Prostate gland (tissue), 2 donors: ENCODE results near the gene NUBP2.

Source experiments
- POLR2A ChIP-seq: fragments of 450-650 bp; IDR thresholded peaks from one replicate; pipeline ENCODE4 v1.6.1; 2016; ENCODE audit warnings: antibody characterized with exemption, mild to moderate bottlenecking
- TF ChIP-seq, protein P1 (sequence below), 4 experiments: fragments of 200-600 bp in 2 of 4; fragments of 450-650 bp in 2 of 4; sonication (generic) in 2 of 4; IDR thresholded peaks; 1 replicate in 3 of 4; 2 replicates in 1 of 4; pipeline ENCODE4 v1.5.1; 2016 to 2019; ENCODE audit warnings: antibody characterized with exemption in 4 of 4, mild to moderate bottlenecking in 2 of 4, moderate library complexity in 2 of 4

DNA sequence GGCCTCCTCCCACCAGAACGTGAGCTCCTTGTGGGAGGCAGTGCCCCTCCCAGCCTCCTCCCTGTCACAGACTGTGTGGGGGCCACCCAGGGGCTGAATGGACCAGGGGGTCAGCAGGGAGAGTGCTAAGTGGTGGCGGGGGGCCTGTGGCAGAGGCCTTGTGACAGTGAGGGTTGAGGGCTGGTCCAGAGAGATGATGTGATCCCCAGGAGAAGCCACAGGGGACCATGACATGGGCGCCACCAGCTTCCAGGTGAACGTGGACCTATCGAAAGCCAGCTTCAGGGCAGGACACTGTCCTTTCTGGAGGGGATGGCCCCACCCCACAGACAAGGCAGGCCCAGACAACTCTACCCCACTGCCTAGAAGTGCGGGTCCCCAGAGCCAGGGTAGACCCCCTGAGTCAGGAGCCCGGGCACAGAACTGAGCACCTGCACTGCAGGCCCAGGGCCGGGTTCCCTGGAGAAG is 3.5 kb upstream of the NUBP2 start:
- TF ChIP-seq, protein P1, sequence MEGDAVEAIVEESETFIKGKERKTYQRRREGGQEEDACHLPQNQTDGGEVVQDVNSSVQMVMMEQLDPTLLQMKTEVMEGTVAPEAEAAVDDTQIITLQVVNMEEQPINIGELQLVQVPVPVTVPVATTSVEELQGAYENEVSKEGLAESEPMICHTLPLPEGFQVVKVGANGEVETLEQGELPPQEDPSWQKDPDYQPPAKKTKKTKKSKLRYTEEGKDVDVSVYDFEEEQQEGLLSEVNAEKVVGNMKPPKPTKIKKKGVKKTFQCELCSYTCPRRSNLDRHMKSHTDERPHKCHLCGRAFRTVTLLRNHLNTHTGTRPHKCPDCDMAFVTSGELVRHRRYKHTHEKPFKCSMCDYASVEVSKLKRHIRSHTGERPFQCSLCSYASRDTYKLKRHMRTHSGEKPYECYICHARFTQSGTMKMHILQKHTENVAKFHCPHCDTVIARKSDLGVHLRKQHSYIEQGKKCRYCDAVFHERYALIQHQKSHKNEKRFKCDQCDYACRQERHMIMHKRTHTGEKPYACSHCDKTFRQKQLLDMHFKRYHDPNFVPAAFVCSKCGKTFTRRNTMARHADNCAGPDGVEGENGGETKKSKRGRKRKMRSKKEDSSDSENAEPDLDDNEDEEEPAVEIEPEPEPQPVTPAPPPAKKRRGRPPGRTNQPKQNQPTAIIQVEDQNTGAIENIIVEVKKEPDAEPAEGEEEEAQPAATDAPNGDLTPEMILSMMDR (IDR thresholded peaks at IDR 0.05) = no peak
- TF ChIP-seq POLR2A = no peak
